T-helper 1 cell treated with Interleukin-12 subunit alpha and Interleukin-12 subunit beta and Interleukin-4 antibody, amounts not matched to agents 30 μg/mL and 1 μg/mL, for 36 hours (primary cell): ENCODE results near the gene RPF1.
"Not testable (repeated sequence)": the region's sequence is repeated elsewhere in the genome, so short reads cannot be mapped to it uniquely, and the experiment has no call there.

Experiments
- H3K27ac Mint-ChIP-seq: one replicate; pipeline ENCODE4 v1.8.0; 2021; ENCODE audit warnings: mild to moderate bottlenecking, mixed read lengths
- H3K27me3 Mint-ChIP-seq: one replicate; pipeline ENCODE4 v1.8.0; 2021; ENCODE audit warnings: low read depth, mixed read lengths
- H3K36me3 Mint-ChIP-seq: one replicate; pipeline ENCODE4 v1.8.0; 2021; ENCODE audit warnings: low read depth, mixed read lengths
- H3K4me1 Mint-ChIP-seq: one replicate; pipeline ENCODE4 v1.8.0; 2021; ENCODE audit warnings: low read depth, mixed read lengths
- H3K4me3 Mint-ChIP-seq: one replicate; pipeline ENCODE4 v1.8.0; 2021; ENCODE audit warnings: mild to moderate bottlenecking, moderate library complexity, mixed read lengths
- H3K9me3 Mint-ChIP-seq: one replicate; pipeline ENCODE4 v1.8.0; 2021; ENCODE audit warnings: mixed read lengths

RPF1 gene, protein sequence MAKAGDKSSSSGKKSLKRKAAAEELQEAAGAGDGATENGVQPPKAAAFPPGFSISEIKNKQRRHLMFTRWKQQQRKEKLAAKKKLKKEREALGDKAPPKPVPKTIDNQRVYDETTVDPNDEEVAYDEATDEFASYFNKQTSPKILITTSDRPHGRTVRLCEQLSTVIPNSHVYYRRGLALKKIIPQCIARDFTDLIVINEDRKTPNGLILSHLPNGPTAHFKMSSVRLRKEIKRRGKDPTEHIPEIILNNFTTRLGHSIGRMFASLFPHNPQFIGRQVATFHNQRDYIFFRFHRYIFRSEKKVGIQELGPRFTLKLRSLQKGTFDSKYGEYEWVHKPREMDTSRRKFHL

GRCh38 chr1:84478876-84479868, at the start of gene RPF1:
TSS of gene RPF1 (plus strand) at chr1:84479266. CDS start at chr1:84479282, 16 bp downstream.
- Mint-ChIP-seq H3K4me1 (peaks cover 26% of the 10 kb centered on the region), H3K9me3 (peaks cover 16% of the 10 kb centered on the region), H3K27ac (peak within 1 kb of the TSS; percentile 99), H3K36me3 (peaks cover 34% of the 10 kb centered on the region), H3K27me3 (peaks cover 25% of the 10 kb centered on the region), H3K4me3 (peak within 1 kb of the TSS; percentile 98)

GRCh38 chr1:84430546-84430945, 48.5 kb upstream of the RPF1 start:
- H3K9me3 Mint-ChIP-seq, result no peaks in the 10 kb centered on the region
- no peak overlapping the region for H3K27ac Mint-ChIP-seq
- H3K4me1 Mint-ChIP-seq, result peaks cover 10% of the 10 kb centered on the region
- no peaks in the 10 kb centered on the region for H3K36me3 Mint-ChIP-seq
- no peaks in the 10 kb centered on the region for H3K27me3 Mint-ChIP-seq
- no peak overlapping the region for H3K4me3 Mint-ChIP-seq

GRCh38 chr1:84433258-84434080, 45.6 kb upstream of the RPF1 start:
- Mint-ChIP-seq H3K27me3 (no peaks in the 10 kb centered on the region), H3K9me3 (no peaks in the 10 kb centered on the region), H3K36me3 (no peaks in the 10 kb centered on the region), H3K4me1 (peaks cover 15% of the 10 kb centered on the region), H3K27ac (peak overlapping the region; percentile 5), H3K4me3 (peak overlapping the region; percentile 25)

DNA sequence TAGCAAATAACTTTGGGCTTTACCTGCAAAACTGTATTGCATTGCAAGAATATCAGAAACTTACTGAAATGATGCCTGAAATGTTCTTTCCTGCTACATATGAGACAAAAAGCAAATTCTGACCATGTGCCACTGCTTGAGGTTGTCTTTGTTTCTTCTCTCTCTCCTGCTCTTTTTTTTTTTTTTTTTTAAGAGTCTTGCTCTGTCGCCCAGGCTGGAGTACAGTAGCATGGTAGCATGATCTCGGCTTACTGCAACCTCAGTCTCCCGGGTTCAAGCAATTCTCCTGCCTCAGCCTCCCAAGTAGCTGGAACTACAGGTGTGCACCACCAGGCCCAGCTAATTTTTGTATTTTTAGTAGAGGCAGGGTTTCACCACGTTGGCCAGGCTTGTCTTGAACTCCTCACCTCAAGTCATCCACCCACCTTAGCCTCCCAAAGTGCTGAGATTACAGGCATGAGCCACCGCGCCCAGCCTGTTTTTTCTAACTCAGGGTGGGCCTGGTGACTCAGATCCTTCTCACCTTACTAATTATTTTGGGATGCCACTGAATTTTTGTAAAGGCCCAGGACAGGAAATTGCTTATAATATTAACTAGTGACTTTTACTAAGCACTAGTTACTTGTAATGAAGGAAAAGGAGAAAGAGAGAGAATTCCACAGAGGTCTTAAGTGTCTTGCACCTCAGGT, 44.8 kb upstream of the RPF1 start:
- Mint-ChIP-seq H3K4me1 (peaks cover 15% of the 10 kb centered on the region), H3K9me3 (no peaks in the 10 kb centered on the region), H3K4me3 (no peak overlapping the region), H3K27ac (peak overlapping the region; percentile 5), H3K27me3 (no peaks in the 10 kb centered on the region), H3K36me3 (no peaks in the 10 kb centered on the region)

- Mint-ChIP-seq H3K4me1 (peaks cover 15% of the 10 kb centered on the region), H3K27ac (no peak overlapping the region), H3K27me3 (no peaks in the 10 kb centered on the region), H3K9me3 (no peaks in the 10 kb centered on the region), H3K36me3 (no peaks in the 10 kb centered on the region), H3K4me3 (no peak overlapping the region)
These were observed 44.1 kb upstream of the RPF1 start for GRCh38 chr1:84434801-84435549.

- Mint-ChIP-seq H3K27ac (peak overlapping the region; percentile 75), H3K9me3 (no peaks in the 10 kb centered on the region), H3K4me3 (peak overlapping the region; percentile 43), H3K4me1 (peaks cover 18% of the 10 kb centered on the region), H3K27me3 (no peaks in the 10 kb centered on the region), H3K36me3 (no peaks in the 10 kb centered on the region)
These were observed 42.0 kb upstream of the RPF1 start for GRCh38 chr1:84436876-84437655.

- H3K27me3 Mint-ChIP-seq, result peaks cover 21% of the 10 kb centered on the region
- peaks cover 8% of the 10 kb centered on the region for H3K36me3 Mint-ChIP-seq
- H3K27ac Mint-ChIP-seq, result peak overlapping the region; percentile 50
- H3K4me3 Mint-ChIP-seq, result peak overlapping the region; percentile 1
- H3K9me3 Mint-ChIP-seq, result peaks cover 17% of the 10 kb centered on the region
- peaks cover 15% of the 10 kb centered on the region for H3K4me1 Mint-ChIP-seq
These were observed 36.8 kb upstream of the RPF1 start for GRCh38 chr1:84442256-84442655.

DNA sequence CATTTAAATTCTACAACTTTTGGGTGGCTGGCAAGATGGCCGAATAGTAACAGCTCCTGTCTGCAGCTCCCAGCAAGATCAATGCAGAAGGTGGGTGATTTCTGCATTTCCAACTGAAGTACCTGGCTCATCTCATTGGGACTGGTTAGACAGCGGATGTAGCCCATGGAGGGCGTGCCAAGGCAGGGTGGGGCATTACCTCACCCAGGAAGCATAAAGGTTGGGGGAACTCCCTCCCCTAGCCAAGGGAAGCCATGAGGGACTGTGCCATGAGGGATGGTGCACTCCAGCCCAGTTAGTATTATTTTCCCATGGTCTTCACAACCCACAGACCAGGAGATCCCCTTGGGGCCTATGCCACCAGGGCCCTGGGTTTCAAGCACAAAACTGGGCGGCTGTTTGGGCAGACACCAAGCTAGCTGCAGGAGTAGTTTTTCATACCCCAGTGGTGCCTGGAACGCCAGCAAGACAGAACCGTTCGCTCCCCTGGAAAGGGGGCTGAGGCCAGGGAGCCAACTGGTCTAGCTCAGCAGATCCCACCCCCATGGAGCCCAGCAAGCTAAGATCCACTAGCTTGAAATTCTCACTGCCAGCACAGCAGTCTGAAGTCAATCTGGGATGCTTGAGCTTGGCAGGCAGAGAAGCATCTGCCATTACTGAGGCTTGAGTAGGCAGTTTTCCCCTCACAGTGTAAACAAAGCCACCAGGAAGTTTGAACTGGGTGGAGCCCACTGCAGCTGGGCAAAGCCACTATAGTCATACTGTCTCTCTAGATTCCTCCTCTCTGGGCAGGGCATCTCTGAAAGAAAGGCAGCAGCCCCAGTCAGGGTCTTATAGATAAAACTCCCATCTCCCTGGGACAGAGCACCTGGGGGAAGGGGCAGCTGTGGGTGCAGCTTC, 36.1 kb upstream of the RPF1 start:
- not testable (repeated sequence) for H3K4me1 Mint-ChIP-seq, H3K36me3 Mint-ChIP-seq
- H3K9me3 Mint-ChIP-seq, result peaks cover 17% of the 10 kb centered on the region
- peak overlapping the region; percentile 11 for H3K4me3 Mint-ChIP-seq
- H3K27me3 Mint-ChIP-seq, result peaks cover 23% of the 10 kb centered on the region
- H3K27ac Mint-ChIP-seq, result peak overlapping the region; percentile 50

DNA sequence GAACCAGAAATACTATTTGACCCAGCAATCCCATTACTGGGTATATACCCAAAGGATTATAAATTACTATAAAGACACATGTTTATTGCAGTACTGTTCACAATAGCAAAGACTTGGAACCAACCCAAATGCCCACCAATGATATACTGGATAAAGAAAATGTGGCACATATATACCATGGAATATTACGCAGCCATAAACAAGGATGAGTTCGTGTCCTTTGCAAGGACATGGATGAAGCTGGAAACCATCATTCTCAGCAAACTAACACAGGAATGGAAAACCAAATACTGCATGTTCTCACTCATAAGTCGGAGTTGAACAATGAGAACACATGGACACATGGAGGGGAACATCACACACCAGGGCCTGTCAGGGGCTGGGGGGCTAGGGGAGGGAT, 30.4 kb upstream of the RPF1 start:
- not testable (repeated sequence) for H3K36me3 Mint-ChIP-seq, H3K4me3 Mint-ChIP-seq, H3K27ac Mint-ChIP-seq, H3K4me1 Mint-ChIP-seq
- Mint-ChIP-seq H3K9me3 (peaks cover 17% of the 10 kb centered on the region), H3K27me3 (peaks cover 27% of the 10 kb centered on the region)

DNA sequence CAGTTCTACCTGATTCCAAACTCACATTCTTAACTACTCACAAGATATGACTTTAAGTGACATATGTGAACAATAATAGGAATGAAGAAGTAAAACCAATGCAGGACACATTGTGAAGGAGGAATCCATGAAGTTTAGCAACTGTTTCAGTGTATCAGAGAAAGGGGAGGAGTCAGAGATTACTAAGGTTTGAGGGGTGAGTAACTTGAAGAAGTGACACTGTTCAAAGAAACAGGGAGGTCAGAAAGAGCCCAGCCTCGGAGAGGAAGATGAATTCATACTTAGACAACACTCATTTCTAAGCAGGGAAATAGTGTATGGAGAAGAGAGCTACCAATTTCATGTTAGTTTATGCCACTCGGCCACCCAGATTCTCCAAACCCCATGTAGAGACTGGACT, 28.2 kb upstream of the RPF1 start:
- H3K27ac Mint-ChIP-seq, result no peak overlapping the region
- peaks cover 31% of the 10 kb centered on the region for H3K27me3 Mint-ChIP-seq
- H3K4me3 Mint-ChIP-seq, result no peak overlapping the region
- peaks cover 2% of the 10 kb centered on the region for H3K36me3 Mint-ChIP-seq
- peaks cover 2% of the 10 kb centered on the region for H3K4me1 Mint-ChIP-seq
- peaks cover 9% of the 10 kb centered on the region for H3K9me3 Mint-ChIP-seq

- Mint-ChIP-seq H3K4me1 (peaks cover 2% of the 10 kb centered on the region), H3K4me3 (no peak overlapping the region), H3K27me3 (peaks cover 31% of the 10 kb centered on the region), H3K27ac (no peak overlapping the region), H3K9me3 (no peaks in the 10 kb centered on the region), H3K36me3 (no peaks in the 10 kb centered on the region)
These were observed 26.6 kb upstream of the RPF1 start for GRCh38 chr1:84452436-84452835.

DNA sequence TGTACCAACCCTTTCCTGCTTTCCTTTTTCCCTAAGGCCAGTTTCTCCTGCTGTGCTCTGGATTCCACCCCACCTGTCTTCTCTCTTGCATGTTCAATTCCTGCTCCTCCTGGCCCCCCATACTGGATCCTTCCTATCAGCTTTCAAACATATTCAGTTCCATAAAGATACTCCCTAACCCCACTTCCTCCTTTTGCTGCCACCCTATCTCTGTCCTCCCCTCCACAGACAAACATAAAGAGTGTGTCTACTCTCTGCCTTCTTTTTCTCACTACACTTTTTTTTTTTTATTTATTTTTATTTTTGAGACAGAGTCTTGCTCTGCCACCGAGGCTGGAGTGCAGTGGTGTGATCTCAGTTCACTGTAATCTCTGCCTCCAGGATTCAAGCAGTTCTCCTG, 16.9 kb upstream of the RPF1 start:
- no peak overlapping the region for H3K4me3 Mint-ChIP-seq
- H3K4me1 Mint-ChIP-seq, result no peaks in the 10 kb centered on the region
- peaks cover 36% of the 10 kb centered on the region for H3K27me3 Mint-ChIP-seq
- no peaks in the 10 kb centered on the region for H3K9me3 Mint-ChIP-seq
- no peaks in the 10 kb centered on the region for H3K36me3 Mint-ChIP-seq
- no peak overlapping the region for H3K27ac Mint-ChIP-seq
